ENCODE results near the gene ULBP2. TPM values are rescaled to one million over a fixed set of nuclear protein-coding genes. Genes with fewer than 3 reads are reported as not detected.
"Not testable (repeated sequence)": the region's sequence is repeated elsewhere in the genome, so short reads cannot be mapped to it uniquely, and the experiment has no call there.

Gene ULBP2
- total RNA-seq, 2 experiments from 2014 or later, result 1.8 to 1.9 TPM

- not testable (repeated sequence) for H3K9me3 ChIP-seq (ENCODE audit: control insufficient read depth in 1 of 2, insufficient read depth in 1 of 2, low read length in 2 of 2)
Measured at GRCh38 chr6:149954984-149955653, 13.3 kb downstream of the ULBP2 start.

GRCh38 chr6:149955654-149956317, 14.0 kb downstream of the ULBP2 start:
- DNase-seq; CTCF ChIA-PET; H3K27ac ChIP-seq (ENCODE audit: low read depth in 1 of 2, low read length in 2 of 2); H3K36me3 ChIP-seq (ENCODE audit: insufficient read depth, low read length); H3K36me3 Mint-ChIP-seq (ENCODE audit: low read depth); ATAC-seq (ENCODE audit: poor library complexity); H3K9me3 ChIP-seq (ENCODE audit: control insufficient read depth in 1 of 2, insufficient read depth in 1 of 2, low read length in 2 of 2); H3K4me1 Mint-ChIP-seq (ENCODE audit: low read depth); H3K27ac Mint-ChIP-seq; intact Hi-C loops (cut with DNase I, micrococcal nuclease); POLR2A ChIA-PET; H3K4me3 ChIP-seq (ENCODE audit: low read length); H3K9me3 Mint-ChIP-seq; H3K4me3 Mint-ChIP-seq: not testable (repeated sequence)
- H3K27me3 Mint-ChIP-seq, result peaks cover 82% of the 10 kb centered on the region
- Histone ChIP-seq H3K4me1 (ENCODE audit: insufficient read depth, low read length) (peaks cover 14% of the 10 kb centered on the region), H3K27me3 (ENCODE audit: control insufficient read depth in 1 of 2, insufficient read depth in 2 of 2, low read length in 2 of 2) (peaks cover 52 to 66% of the 10 kb centered on the region in 2 experiments)

More at GRCh38 chr6:149954984-149955653, 13.3 kb downstream of the ULBP2 start:
- DNase-seq; H3K9me3 Mint-ChIP-seq; ATAC-seq (ENCODE audit: poor library complexity); intact Hi-C loops (cut with DNase I, micrococcal nuclease); CTCF ChIA-PET; H3K27ac Mint-ChIP-seq; H3K4me1 Mint-ChIP-seq (ENCODE audit: low read depth); H3K36me3 ChIP-seq (ENCODE audit: insufficient read depth, low read length); H3K4me3 ChIP-seq (ENCODE audit: low read length); H3K36me3 Mint-ChIP-seq (ENCODE audit: low read depth); POLR2A ChIA-PET; H3K27ac ChIP-seq (ENCODE audit: low read depth in 1 of 2, low read length in 2 of 2): not testable (repeated sequence)
- peaks cover 14% of the 10 kb centered on the region for H3K4me1 ChIP-seq (ENCODE audit: insufficient read depth, low read length)
- peaks cover 82% of the 10 kb centered on the region for H3K27me3 Mint-ChIP-seq
- peak overlapping the region; percentile 22 for H3K4me3 Mint-ChIP-seq
- H3K27me3 ChIP-seq (ENCODE audit: control insufficient read depth in 1 of 2, insufficient read depth in 2 of 2, low read length in 2 of 2), result peaks cover 51 to 67% of the 10 kb centered on the region in 2 experiments

GRCh38 chr6:149958124-149958523, 16.3 kb downstream of the ULBP2 start:
- Mint-ChIP-seq H3K27me3 (peaks cover 82% of the 10 kb centered on the region), H3K4me1 (ENCODE audit: low read depth) (peaks cover 10% of the 10 kb centered on the region)
- H3K4me3 Mint-ChIP-seq; CTCF ChIA-PET; H3K4me3 ChIP-seq (ENCODE audit: low read length); intact Hi-C loops (cut with DNase I, micrococcal nuclease); POLR2A ChIA-PET; H3K9me3 Mint-ChIP-seq; H3K27ac Mint-ChIP-seq; DNase-seq; H3K36me3 Mint-ChIP-seq (ENCODE audit: low read depth); ATAC-seq (ENCODE audit: poor library complexity); H3K36me3 ChIP-seq (ENCODE audit: insufficient read depth, low read length); H3K27ac ChIP-seq (ENCODE audit: low read depth in 1 of 2, low read length in 2 of 2): not testable (repeated sequence)
- peaks cover 19% of the 10 kb centered on the region for H3K4me1 ChIP-seq (ENCODE audit: insufficient read depth, low read length)
- peaks cover 58 to 59% of the 10 kb centered on the region in 2 experiments for H3K27me3 ChIP-seq (ENCODE audit: control insufficient read depth in 1 of 2, insufficient read depth in 2 of 2, low read length in 2 of 2)
- H3K9me3 ChIP-seq (ENCODE audit: control insufficient read depth in 1 of 2, insufficient read depth in 1 of 2, low read length in 2 of 2), result peaks cover 0 to 11% of the 10 kb centered on the region in 2 experiments

- peaks cover 24% of the 10 kb centered on the region for H3K4me1 Mint-ChIP-seq (ENCODE audit: low read depth)
- POLR2A ChIA-PET; H3K36me3 Mint-ChIP-seq (ENCODE audit: low read depth); H3K27ac ChIP-seq (ENCODE audit: low read depth in 1 of 2, low read length in 2 of 2); H3K4me3 ChIP-seq (ENCODE audit: low read length); H3K27ac Mint-ChIP-seq; H3K36me3 ChIP-seq (ENCODE audit: insufficient read depth, low read length); DNase-seq; H3K4me3 Mint-ChIP-seq; ATAC-seq (ENCODE audit: poor library complexity); H3K9me3 Mint-ChIP-seq; CTCF ChIA-PET: not testable (repeated sequence)
- Histone ChIP-seq H3K4me1 (ENCODE audit: insufficient read depth, low read length) (peaks cover 22% of the 10 kb centered on the region), H3K9me3 (ENCODE audit: control insufficient read depth in 1 of 2, insufficient read depth in 1 of 2, low read length in 2 of 2) (peaks cover 0 to 12% of the 10 kb centered on the region in 2 experiments), H3K27me3 (ENCODE audit: control insufficient read depth in 1 of 2, insufficient read depth in 2 of 2, low read length in 2 of 2) (peaks cover 62 to 69% of the 10 kb centered on the region in 2 experiments)
- H3K27me3 Mint-ChIP-seq, result peaks cover 91% of the 10 kb centered on the region
- intact Hi-C loops (cut with DNase I, micrococcal nuclease), result loop anchor here in 1 of 2 experiments (2.0 to 5.0 kb wide), 2 partner anchors 21 to 47 kb away; no protein-coding TSS in a partner anchor
Measured at GRCh38 chr6:149959806-149960205, 18.0 kb downstream of the ULBP2 start.

Data from CD4-positive, alpha-beta T cell (primary cell).